IMR-90 (cell line): ENCODE data around the gene CEP162.

Experiments
- CEBPB ChIP-seq: IDR thresholded peaks from 2 replicates; pipeline ENCODE4 v1.6.1; 2012; ENCODE audit warnings: low read depth, low read length, improper control_type of control experiment
- CHD1 ChIP-seq: IDR thresholded peaks from 2 replicates; pipeline ENCODE4 v1.6.1; 2012; ENCODE audit warnings: low read depth, low read length, improper control_type of control experiment
- CTCF ChIP-seq: conservative IDR thresholded peaks from 2 replicates; pipeline ENCODE4 v1.5.1; 2012; ENCODE audit warnings: mild to moderate bottlenecking, low read depth, low read length, improper control_type of control experiment
- MAFK ChIP-seq: IDR thresholded peaks from 2 replicates; pipeline ENCODE4 v1.6.1; 2012; ENCODE audit warnings: low read depth, low read length, improper control_type of control experiment
- POLR2A ChIP-seq: IDR thresholded peaks from 2 replicates; pipeline ENCODE4 v1.6.1; 2012; ENCODE audit warnings: mild to moderate bottlenecking, low read depth, low read length
- RAD21 ChIP-seq: IDR thresholded peaks from 2 replicates; pipeline ENCODE4 v1.6.1; 2012; ENCODE audit warnings: low read length, improper control_type of control experiment
- SMC3 ChIP-seq: fragments of 150-350 bp; IDR thresholded peaks from 2 replicates; pipeline ENCODE4 v1.6.1; 2016; ENCODE audit warnings: low read depth, mild to moderate bottlenecking, antibody characterized with exemption, low read length, moderate library complexity
- TF ChIP-seq, protein P1 (sequence below): fragments of 150-350 bp; IDR thresholded peaks from 2 replicates; pipeline ENCODE4 v1.6.1; 2017; ENCODE audit warnings: mild to moderate bottlenecking, antibody characterized with exemption, low read length, low read depth

DNA sequence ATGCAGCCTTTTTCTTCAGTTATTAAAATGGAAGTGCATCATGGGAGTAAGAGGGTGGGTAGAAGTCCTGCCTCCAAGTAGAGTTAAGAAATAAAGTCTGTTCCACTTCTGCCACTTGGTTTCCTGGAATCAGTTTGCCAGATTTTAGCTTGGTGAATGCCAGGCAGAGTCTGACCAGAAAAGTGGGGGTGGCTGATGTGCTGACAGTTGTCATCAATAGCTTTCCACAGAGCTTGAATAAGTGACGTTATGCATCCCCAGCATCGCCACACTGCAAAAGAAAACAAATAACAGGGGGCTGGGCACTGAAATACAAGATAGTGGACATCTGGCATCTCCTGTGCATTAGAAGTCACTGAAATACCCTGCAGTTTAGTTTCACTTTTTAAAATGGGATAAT lies 30.8 kb upstream of the CEP162 start:
- TF ChIP-seq SMC3 (no peak), CTCF (no peak), POLR2A (no peak), RAD21 (no peak), CHD1 (no peak), MAFK (no peak), CEBPB (no peak)
- TF ChIP-seq, protein P1, sequence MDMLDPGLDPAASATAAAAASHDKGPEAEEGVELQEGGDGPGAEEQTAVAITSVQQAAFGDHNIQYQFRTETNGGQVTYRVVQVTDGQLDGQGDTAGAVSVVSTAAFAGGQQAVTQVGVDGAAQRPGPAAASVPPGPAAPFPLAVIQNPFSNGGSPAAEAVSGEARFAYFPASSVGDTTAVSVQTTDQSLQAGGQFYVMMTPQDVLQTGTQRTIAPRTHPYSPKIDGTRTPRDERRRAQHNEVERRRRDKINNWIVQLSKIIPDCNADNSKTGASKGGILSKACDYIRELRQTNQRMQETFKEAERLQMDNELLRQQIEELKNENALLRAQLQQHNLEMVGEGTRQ = no peak
